ENCODE results near the gene ALAD.

GRCh38 chr9:113427629-113428028 is 26.5 kb upstream of the ALAD start:
- TF ChIP-seq ZNF384 (IDR thresholded peaks at IDR 0.05) (no peak), FOXM1 (IDR thresholded peaks at IDR 0.05; ENCODE audit: borderline replicate concordance) (no peak), SP1 (IDR thresholded peaks at IDR 0.05) (no peak)
